Endometrium (tissue), 2 donors: ENCODE results near the gene PCNX2.

ENCODE experiments used
- FAIRE-seq: peaks from 2 replicates; lab custom pipeline; 2012; peaks lifted over from hg19 to GRCh38; lab: Jason Lieb, UNC
- donor health status: control.
- donor health status: control.

Gene PCNX2

DNA sequence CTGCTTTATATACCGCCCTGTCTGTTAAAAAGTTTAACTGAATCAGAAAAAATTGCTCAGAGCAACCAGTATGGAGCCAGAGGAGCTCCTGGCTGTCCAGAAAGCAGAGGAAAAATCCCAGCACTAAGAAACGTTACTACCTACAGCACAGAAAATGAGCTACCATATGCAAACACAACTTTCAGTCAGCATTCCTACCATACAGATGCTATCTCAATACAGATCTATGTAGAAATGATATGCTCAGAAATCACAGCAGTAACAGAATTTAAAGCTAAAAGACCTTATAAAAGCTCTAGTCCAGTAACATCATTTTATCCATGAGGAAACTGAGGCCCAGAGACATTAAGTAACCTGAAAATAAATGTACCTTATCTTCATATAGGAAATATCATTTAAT lies 38.7 kb downstream of the PCNX2 start:
- FAIRE-seq, result no peak

DNA sequence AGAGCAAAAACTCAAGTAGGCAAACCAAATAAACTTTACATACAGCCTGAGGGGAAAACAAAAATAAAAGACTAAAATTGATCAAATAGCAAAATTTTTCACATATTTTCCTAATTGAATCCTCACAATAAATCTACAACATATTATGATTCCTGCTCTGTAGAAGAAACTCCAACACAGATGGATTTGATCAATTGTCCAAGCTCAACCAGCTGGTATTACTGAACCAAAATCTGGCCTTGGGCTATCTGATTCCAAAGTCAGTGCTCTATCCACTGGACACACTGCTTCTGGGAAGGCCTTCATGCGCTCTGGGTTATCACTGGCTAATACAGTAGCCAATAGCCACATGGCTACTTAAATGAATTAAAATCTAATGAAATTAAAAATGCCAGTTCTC lies 39.3 kb downstream of the PCNX2 start:
- no peak for FAIRE-seq

DNA sequence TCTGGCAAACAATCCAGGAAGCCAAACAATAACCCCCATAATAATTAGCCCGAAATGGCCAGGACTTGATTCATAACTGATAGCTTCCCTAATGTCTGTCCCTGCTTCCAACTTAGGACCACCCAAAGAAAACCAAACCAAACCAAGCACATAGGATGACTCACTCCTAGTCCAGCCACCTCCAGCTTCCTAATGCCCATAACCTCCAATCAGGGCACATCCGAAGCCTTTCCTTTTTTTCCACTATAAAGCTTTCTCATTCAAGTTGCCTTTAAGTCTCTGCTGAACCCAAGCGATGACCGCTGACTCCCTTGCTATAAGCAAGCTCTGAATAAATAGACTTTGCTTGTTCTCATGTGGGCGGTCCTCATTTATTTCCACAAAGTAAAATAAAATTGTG lies 40.4 kb downstream of the PCNX2 start:
- no peak for FAIRE-seq

DNA sequence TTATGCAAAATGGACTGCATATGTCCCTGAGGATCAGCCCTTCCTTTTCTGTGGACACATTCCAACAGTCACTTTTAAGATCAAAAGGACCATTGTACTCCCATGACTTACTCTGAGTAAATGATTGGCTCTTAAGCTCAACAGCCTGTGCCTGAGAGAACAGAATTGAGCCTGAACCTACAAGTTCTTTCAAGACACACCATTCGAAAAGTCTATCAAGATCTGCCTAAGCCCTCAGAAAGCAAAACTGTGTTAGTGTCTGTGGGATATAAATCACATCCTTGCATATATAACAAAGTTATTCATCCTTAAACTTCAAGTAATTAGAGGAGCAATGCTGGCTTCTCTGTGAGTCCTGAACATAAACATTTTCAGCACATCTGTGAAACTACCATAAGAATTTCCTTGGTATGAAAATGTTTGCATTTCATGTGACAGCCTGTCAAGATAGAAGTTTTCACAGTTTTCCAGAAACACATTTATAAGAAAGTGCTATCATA lies 41.6 kb downstream of the PCNX2 start:
- no peak for FAIRE-seq

DNA sequence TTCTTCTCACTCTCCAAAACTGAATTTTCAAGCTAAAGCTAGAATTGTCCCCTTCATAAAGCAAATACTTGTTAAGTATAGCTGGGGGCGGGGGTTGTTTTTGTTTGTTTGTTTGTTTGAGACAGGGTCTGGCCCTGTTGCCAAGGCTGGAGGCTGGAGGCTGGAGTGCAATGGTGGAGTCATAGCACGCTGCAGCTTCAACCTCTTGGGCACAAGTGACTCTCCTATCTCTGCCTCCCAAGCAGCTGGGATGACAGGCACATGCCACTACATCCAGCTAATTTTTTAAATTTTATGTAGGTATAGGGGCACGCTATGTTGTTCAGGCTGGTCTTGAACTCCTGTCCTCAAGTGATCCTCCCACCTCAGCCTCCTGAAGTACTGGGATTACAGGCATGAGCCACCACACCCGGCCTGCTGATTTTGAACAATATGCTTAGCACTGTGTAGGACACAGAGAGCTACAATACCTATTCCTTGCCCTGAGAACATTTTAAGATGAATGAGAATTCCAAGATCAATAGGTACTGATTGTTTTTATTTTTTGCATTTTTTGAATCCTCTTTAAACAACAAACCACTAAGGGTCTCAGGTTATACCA lies 42.2 kb downstream of the PCNX2 start:
- FAIRE-seq, result no peak

DNA sequence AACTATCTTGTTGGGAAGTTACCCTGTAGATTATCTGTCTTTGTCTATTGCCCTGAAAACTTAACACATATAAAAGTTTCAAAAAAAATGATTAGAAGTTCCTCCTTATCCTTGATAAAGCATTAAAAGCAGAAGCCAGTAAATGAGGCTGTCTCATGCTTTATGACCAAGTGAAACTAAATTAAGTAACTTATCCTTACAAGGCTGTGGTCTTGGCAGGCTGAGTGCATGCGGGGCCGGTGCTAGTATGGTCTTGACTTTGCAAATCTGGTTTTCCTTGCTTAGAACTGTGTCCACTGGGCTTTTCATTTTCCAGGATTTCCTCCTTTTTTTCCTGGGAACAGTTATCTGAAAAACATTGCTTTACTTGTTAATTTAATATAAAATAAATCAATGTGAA lies 43.1 kb downstream of the PCNX2 start:
- FAIRE-seq, result no peak

DNA sequence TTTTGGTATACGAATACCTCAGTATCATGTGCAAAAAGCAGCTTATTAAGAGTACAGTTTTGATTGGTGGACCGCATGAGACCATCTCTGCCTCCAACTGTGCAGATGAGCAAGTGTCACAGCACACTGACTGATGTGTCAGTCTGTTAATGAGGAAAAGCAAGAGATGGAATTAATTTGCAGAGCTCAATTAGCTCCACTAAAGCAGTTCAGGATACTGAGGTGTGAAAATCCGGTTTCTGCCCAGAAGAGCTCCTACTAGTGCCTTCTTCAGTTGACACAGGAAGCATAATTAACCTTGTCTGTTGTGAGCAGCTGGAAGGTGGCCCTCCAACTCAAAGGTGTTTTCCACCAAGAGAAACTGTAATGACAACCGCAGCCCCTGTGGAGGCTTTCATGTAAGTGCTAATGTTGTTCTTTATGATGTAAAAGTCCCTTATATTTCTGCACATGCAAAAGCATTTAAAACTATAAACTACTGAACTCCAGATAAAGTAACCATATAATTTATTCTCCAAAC lies 44.3 kb downstream of the PCNX2 start:
- FAIRE-seq, result no peak

DNA sequence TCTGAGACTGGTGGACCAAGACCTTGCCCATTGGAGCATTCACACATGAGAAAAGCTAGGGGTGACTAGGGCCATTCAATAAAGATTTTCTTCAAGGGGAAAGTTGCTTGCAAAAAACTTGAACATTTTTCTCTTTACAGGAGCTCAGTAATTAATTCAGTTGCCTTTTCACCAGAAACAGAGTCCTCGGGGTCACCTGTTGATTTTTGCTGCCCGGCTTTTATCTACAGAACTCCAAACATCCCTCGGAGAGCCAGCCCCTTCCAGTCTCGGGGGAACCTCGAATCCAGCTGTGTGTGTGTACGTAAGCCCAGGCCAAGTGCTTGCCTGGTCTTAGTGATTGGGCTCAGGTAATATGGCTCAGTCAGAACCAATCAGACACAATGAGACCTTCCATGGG lies 47.5 kb downstream of the PCNX2 start:
- no peak for FAIRE-seq

DNA sequence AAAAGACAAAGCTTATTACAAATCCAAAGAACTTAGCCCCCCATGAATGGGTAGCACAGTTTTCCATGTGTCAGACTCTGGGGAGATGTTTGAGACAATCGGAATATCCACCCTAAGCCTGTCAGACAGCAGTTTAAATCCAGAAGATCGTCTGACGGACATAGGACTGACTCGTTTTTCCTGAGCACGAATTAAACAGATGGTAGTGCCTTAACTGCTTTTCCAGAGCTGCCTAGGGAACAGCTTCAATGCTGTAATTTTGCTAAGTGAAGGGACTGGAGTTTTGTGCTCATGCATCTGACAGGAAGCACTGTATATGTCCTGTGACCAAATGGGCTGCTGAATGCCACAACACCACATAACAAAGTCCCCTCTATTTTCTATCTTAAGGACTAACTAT lies 48.6 kb downstream of the PCNX2 start:
- no peak for FAIRE-seq

DNA sequence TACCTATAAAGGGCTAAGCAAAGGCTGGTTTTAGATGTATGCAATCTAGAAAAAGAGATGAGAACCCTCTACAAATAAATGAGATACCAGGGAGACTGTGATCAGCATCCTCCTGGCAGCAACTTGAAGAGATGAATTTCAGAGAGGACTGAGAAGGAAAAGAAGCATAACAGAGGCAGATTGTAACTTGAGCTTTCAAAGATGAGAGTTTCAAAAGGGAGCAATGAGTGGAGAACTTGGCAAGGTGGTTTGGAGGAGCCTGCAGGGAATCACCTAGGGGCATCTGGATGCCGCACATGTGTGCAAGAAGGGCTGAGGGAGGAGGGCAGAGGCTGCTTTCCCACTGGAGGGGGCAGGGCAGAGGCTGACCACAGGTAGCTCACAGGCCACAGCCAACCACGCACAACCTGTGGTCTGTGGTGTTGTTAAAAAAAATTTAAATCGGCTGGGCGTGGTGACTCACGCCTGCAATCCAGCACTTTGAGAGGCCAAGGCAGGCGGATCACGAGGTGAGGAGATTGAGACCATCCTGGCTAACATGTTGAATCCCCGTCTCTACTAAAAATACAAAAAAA lies 50.2 kb downstream of the PCNX2 start:
- FAIRE-seq, result no peak

DNA sequence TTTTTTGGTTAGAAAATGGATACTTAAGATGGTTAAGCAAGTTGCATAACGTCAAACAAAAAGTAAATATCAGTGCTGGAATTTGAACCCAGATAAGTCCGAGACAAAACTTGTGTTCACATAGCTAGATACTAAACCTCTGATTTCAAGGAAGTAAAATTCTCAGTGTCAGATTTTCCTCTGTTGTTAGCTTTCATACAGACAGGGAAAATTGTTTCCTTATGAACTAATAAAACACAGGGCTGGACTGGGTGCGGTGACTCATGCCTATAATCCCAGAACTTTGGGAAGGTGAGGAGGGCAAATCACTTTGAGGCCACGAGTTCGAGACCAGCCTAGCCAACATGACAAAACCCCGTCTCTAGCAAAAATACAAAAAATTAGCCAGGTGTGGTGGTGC lies 51.3 kb downstream of the PCNX2 start:
- FAIRE-seq, result no peak

DNA sequence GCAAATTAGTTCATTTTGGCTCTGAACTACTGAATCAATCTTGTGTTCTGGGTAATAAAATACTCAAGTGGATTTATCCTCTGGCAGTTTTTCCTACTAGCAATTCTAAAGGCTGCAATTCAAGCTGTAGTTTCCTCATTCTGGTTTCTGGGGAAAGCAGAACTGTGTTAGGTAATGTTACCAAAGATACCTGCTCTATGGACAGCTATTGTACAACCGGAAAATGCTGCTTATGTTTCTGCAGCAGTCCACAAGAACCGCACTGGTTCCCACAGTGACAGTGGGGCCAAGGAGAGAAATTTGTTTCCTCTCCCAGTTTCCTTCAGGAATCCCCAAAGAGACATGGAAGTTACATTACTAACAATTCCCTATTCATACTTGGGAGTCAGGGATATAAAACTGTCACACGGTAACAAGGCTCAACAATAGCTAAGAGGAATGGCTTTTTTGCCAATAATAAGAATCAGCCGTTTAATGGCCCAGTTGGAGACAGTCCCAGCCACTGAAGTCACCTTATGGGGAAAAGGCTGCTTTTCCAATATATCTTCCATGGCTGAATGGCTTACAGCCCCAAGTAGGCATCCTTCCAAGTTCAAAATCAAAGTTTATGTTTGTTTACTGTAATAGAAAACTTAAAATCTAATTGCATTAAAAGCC lies 52.6 kb downstream of the PCNX2 start:
- FAIRE-seq, result no peak

DNA sequence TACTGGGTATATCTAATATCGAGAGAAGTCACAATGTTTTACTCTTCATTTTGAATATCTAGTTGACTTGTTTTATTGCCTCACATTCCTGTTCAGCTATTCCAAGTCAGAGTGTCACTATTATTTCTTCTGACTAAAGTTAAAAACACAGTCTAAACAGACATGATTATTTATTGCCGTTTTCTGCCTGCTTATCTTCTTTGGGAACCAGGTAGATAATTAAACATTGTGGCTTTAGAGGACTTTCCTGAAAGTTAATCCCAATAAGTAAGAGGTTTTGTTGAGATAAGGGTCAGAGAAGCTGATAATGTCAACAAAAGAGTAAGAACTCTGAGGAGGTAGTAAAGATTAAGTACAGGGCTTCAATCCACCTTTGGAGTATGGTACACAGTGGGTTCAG lies 53.8 kb downstream of the PCNX2 start:
- FAIRE-seq, result no peak

DNA sequence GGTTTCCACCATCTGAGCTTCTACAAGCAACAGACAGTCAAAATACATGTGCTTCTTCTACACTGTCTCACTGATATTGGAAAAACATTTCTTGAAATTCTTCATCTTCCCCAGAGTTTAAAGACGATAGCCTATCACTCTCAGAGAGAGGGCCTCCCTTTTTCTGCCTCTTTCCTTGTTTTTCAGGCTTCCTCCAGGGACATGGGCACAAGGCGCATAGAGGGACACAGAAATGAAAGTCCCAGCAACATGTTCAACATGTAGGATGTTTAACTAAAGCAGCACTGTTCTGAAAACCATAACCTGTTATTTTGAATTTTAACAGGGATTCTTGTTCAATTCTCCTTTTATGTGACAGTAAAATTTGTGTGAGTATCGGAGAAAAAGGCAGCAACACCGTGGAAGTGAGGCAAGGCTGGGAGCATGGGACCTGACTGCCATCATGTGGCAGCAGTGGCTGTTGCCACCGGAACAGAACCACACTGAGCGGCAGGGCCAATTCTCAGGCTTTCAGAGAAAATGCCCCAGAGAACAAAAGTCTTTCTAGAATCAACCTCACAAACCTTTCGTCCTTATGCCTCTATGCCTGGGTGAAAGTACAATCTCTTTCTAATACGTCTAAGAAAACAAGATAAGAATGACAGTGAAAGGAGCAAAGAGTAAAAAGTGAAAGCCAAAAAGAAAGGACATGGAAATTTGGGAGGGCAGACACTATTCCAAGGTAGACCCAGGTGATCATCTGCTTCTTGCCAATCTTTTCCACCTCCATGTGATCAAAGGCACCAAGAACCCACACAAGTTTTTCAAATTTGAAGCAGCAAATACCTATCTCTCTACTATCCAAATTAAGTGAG lies 54.5 kb downstream of the PCNX2 start:
- peak; percentile 80 for FAIRE-seq

DNA sequence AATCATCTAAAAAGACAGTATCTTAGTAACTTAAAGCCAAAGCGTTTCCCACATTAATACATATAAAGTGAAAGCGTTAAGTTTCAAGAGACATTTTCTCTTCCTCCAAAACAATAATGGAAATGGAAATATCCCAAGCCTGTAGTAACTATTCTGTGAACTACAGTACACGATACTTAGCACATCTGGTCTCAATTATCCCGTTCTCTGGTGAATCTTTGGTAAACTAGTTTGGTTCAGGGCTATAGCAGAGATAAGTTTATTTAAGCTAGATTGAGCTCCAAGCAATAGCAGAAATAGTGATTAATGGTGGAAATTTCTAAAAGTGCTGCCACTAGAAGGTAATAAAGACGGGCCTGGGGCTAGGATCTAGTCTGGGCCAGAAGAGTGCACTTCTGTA lies 55.2 kb downstream of the PCNX2 start:
- FAIRE-seq, result peak; percentile 4

DNA sequence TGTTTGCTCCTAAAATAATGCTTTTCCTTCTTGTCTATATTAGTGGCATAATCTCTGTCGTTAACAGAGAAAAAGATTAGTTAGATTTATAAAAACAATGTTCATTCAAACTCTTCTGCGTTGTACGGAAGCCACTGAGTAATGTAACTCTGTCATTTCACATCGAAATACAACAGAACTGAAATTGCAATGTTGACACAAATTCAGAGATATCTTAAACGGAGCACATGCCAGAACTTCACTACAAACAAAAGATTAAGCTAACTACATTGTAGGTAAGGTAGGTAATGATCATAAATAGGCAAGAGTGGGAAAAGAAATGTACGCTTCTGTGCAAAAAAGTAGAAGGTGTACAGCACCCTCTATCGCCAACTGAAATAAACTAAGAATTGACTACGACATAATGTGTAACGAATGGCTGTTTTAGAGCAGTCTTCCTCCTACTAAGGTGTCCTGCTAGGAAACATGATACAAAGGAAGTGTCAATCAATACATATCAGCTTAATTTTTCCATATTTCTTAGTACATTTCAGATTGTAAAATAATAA lies 56.6 kb downstream of the PCNX2 start:
- no peak for FAIRE-seq

DNA sequence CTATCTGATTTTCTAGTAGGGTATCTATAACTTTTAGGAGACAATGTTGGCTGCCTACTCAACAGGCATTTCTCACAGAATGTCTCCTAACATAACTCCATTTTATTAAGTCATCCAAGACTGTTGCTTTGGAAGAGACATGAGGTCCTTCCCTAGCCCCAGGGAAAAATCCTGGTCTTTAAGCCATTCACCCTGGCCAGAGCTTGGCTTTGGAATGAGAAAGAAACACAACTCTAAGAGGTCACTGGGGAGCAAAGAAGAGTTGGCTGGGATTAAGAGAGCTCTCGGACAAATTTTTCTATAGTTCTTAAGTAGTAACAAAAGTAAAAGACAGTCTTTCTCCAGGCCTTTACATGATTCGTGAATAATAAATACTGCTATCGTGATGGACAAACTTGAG lies 57.9 kb downstream of the PCNX2 start:
- FAIRE-seq, result no peak

DNA sequence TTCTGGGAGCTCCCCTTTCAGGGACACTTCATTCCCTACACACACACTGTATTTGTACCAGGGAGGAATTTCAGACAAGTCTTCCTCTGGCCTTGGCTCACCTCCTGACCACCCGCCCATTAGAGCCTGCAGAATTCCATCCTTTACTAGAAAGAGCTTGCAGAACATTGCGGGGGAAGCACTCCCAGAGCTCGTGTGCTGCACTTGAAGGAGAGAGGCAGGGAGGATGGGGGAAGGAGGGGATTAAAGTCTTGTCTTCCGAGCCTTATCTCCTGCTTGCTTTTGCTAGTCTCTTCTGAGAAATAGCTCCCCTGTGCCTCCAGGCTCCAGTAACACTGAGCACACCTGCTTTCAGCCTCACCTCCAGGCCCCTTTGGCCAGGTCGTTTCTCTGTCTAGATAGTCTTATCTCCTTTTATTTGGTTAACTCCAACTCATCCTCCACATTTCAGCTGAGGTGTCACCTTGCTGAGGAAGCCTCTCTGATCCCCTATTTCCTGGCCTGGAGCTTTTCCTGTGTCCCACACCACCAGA lies 62.0 kb downstream of the PCNX2 start:
- FAIRE-seq, result no peak

DNA sequence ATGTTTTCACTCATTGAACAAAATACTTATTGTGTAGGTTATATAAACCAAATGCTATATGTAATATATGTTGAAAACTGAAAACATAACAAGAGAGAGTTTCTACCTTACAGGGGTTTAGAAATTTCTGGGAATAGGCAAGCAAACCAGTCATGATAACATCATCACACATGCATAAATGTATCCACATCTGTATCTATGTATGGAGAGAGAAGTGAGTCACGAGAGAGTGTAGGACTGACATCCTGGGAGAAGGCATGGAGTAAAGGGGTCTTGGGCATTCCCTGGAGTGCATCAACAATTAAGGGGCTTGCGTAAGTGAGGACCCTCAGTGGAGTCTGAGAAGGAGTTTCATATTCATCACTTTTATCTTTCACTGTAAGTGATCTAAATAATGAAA lies 65.5 kb downstream of the PCNX2 start:
- FAIRE-seq, result no peak

DNA sequence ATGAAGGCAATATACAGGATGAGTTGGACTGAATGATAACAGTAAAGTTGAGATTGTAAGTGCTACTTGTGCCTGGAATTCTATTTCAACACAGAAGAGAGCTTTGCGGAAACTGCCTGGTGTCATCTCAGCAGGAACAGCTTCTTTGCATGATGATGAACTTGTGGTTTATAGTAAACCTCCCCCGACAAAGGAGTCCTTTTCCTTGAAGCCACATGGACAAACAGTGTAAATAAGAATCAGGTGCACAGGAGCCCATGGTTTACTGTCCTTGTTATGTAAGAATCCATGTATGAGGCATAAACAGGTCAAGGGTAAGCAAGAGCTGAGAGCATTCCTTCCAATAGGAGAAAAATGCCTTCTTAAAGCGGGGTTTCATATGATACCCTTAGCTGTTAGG lies 66.2 kb downstream of the PCNX2 start:
- FAIRE-seq, result no peak

DNA sequence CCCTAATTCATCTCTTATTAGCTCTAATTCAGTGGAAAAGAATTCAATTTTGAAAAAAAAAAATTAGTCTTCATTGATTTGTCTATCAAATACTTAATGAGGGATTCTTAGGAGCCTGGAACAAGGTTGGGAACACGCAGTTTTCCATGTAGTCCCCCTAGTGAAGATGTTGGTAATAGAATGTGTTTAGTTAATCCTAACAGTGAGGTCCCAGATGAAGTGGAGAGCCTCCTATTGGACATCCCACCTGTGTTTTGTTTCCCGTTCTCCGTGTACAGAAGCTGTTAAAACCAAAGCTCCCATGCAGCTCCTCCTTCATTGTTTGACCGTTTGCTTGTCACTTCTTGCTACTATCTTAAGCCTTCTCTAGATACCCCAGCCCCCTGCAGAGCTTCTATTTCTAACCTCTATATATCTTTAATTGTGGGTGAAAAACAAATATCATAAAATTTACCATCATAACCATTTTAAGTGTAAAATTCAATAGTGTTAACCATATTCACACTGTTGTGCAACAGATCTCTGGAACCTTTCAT lies 67.5 kb downstream of the PCNX2 start:
- FAIRE-seq, result no peak

DNA sequence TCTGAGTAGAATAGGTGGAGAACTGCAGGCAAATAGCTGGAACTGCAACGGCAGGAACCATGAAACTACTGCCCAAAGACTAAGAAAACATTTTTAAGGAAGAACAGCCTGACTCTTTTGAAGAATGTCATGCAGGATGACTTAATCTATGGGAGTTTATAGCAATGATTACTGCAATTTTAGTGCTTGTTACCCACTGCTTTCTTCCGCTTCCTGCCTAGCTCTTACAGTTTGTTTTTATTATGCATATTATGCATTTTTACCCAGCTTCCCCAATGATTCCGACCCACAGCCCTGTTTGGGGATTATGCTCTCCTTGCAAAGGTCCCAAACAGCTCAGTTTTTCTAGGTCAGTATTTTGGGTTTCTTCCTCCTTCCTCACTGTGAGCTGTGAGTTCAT lies 71.2 kb downstream of the PCNX2 start:
- no peak for FAIRE-seq
